NCI-H2227 (cell line): ENCODE data around the gene KIDINS220.

Experiments used
- DNase-seq: peaks from one replicate; lab custom pipeline; 2025; ENCODE audit not compliant: unreplicated experiment; lab: John Stamatoyannopoulos, UW

KIDINS220 gene

DNA sequence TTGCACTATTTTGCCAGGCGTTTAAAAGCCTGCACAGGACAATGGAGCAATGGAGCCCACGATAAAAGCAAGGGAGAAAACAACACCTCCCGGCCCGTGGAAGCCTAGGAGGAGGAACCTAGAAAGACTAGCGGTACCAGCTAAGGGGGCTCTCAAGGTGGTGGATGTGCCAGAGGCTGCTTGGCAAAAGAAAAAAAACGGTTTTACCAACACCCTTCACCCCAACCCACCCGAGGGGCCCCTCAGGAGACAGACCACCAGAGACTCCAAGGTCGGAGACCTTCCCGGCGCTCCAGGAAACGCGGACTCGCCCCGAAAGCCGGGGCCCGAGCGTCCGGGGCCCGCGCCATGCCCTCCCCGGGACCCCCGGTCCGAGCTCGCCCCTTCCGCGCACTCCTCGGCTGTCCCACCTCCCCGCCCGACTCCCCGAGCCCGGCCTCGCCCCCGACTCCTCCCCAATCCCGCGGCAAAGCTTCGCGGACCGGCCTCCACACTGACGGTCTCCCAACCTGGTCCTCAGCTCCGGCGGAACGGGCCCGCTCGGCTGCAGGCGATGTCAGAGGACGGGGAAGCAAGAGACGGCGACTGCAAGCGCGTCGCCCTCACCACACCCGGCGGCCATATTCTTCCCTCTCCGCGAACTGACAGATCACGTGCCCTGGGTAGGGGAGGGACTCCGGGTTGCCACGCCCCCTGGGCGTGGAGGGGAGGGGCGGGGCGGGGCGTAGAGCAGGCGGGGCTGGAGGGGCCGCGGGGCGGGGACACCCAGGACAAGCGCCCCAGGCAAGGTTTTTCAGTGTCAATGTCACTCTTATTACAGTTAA lies at the start of gene KIDINS220:
Gene KIDINS220, minus strand, starts transcription at position 643 of the 824 bp plus-strand sequence. CDS start 10,520 bp downstream, outside the sequence.
- peak; percentile 88 for DNase-seq

- no peak for DNase-seq
These were observed 49.5 kb upstream of the KIDINS220 start for GRCh38 chr2:8886876-8887275.

DNA sequence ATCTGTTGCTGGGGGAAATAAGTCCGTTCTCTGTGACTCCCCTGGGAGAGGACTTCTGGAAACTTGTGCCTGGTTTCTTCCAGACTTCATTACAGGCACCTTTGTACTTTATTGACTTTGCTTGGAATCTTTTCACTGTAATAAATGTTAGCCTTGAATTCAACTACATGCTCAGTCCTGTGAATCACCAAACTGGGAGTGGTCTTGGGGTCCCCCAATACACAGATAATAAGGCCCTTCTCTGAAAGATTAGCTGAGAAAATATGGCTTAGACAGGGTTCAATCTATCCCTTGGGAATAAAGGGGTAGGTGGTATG lies 48.7 kb upstream of the KIDINS220 start:
- no peak for DNase-seq

- no peak for DNase-seq
These were observed 48.2 kb upstream of the KIDINS220 start for GRCh38 chr2:8885449-8886201.

GRCh38 chr2:8884812-8885211 lies 47.4 kb upstream of the KIDINS220 start:
- no peak for DNase-seq

DNA sequence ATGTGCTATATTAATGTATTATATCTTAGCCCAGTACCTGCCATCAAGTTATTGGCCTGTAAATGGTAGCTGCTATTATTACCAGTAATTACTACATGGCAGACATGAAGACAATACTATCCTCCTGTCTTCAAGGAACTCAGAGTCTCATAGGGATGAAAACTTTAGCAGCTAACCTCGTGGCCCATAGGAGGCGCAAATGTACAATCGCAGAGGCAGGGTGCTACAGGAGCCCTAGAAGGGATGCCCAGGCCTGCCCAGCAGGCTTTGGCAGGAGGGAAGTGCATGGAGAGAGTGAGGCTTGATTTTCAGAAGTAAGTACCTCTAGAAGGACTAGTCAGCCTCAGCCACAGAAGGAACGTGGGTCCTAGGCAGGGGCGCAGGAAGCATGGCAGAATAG lies 44.7 kb upstream of the KIDINS220 start:
- DNase-seq = no peak

DNA sequence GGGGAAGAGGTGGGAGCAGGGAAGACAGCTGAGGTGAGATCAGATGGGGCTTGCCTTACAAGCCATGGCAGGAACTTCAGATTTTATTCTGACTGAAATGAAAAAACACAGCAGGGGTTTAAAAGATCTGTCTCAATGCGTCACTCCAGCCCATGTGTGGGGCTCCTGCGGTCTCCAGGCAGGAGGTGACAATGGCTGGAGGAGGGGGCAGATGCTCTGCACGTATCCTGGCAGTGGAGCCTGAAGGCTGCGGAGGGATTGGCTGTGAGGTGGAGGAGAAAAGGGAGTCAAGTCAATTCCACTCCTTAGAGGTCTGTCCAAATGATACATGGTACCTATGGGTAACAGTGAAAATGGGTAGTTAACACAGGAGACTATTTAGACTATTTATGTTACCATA lies 40.5 kb upstream of the KIDINS220 start:
- no peak for DNase-seq

DNA sequence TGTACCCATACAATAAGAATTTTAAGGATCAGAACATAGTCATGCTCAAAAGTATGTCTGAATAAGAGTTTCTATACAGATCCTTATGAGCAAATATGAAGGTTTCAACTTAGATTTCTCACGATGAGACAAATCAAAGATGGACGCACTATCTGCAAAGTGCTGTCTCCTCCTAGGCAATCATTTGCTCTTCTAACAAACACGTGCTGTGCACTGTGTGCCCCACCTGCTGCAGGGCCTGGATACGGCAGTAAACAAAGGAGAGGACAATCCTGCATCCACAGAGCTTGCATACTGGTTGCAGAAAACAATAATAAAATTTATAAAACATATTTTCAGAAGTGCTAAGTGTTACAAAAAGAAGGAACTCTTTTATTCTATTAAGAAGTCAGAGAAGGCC lies 39.9 kb upstream of the KIDINS220 start:
- DNase-seq = no peak

- no peak for DNase-seq
These were observed 39.2 kb upstream of the KIDINS220 start for GRCh38 chr2:8876628-8877027.

DNA sequence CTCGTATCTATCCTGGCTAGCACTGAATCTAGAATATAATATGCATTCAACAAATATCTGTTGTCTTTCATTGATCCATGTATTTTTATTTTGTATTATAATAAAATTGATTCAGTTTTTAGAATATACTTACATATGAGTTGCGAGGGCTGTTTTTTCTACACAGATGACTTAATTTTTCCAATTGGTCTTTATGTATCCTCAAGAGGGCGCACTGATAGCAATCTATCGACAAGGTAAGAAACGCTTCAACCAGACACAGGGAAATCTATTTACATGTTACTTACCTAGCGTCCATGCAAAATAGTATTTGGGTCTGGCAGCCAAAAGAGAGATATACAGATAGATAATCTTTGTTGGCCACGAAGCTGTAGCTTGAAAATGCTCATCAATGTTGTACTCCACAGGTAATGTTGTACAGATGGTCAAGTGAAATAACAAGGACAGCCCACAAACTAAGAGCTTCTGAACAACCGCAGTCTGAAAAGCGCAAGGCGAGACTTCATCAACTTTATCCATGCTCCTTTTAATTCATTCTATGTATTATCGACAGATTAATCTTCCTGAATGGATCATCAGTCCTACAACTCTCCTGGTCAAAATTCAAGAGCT lies 35.5 kb upstream of the KIDINS220 start:
- peak; percentile 67 for DNase-seq

DNA sequence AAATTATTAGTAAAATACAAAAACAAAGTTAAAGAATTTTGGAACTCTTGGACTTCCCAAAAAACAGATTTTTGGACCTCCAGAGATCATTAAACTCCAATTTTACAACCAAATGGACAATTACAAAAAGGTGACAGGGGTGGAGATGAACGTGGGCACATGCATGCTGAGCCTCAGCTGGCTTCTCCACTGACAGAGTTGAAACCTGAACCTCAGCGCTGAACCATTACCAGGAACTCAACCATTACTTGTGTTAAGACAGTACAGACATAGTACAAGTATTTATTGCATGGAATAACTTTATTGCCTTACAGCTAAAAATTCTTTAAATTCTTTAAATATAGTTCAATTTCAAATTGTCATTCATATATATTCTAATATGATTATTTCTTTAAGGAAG lies 33.0 kb upstream of the KIDINS220 start:
- DNase-seq = no peak

GRCh38 chr2:8867363-8867762 lies 29.9 kb upstream of the KIDINS220 start:
- no peak for DNase-seq

DNA sequence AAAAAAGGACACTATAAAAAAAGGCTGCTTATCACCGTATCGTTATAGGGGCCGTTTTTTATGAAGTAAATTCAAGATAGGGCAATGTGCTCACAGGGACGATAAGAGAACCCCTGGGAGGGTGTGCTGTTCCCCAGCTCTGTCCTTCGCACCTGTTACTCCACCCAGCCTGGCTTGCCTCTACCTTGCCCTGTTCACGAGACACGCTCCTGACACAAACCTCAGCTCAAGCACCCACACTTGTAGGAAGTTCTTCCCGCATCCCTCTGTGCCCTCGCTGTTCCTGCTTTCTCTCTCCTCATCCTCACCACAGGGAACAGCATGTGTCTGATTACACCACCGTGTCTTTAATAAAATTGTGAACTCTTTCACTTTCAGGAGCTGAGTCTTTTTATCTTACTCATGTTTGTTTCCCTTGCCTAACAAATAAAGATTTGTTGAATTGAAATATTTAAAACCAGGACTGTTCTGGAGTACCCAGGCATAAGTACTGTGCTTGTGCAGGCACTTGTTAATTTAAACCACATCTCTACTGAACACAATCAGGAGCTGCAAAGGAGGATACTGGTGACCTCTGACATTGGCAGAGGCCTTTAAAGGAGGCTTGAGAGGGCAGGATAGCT lies 26.0 kb upstream of the KIDINS220 start:
- DNase-seq = no peak

- no peak for DNase-seq
These were observed 24.8 kb upstream of the KIDINS220 start for GRCh38 chr2:8862230-8862629.

DNA sequence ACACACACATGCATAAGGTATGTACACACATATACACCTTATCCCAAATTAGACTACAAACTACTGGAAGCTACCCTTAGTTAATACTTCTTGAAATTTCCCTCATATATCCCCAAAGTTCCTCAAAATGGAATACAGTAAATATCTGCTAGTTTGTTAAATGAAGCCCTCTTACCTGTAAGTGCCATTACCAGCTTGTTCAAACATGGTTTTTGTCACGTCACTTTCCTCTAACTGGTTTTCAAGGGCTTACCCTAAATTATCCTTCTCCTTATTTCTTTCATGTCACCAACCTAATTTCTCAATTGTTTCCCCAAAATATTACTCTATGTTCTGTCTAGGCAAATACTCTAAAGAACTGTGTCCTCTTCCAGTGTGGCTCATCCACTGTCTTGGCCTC lies 24.4 kb upstream of the KIDINS220 start:
- no peak for DNase-seq

DNA sequence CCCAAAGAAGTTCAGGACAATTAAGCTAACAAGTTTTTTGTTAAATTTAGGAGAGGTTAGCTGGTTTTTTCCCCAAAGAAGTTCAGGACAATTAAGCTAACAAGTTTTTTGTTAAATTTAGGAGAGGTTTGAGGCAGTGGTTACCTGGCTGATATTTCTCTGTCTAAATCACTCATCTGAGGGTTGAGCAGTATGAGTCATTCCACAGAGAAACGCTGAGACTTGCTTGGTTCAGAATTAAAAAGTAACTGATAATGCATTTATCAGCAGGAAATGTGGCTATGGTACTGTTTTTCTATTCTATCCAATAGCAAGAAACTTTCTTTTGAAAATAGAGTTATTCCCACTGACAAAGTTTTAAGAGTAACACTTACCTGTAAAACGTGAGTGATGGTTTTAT lies 22.8 kb upstream of the KIDINS220 start:
- no peak for DNase-seq

- no peak for DNase-seq
These were observed 21.5 kb upstream of the KIDINS220 start for GRCh38 chr2:8858910-8859309.

- peak; percentile 6 for DNase-seq
These were observed 20.9 kb upstream of the KIDINS220 start for GRCh38 chr2:8858264-8858663.

GRCh38 chr2:8857709-8858108 lies 20.3 kb upstream of the KIDINS220 start:
- DNase-seq = peak; percentile 28

- no peak for DNase-seq
These were observed 18.8 kb upstream of the KIDINS220 start for GRCh38 chr2:8856176-8856575.

DNA sequence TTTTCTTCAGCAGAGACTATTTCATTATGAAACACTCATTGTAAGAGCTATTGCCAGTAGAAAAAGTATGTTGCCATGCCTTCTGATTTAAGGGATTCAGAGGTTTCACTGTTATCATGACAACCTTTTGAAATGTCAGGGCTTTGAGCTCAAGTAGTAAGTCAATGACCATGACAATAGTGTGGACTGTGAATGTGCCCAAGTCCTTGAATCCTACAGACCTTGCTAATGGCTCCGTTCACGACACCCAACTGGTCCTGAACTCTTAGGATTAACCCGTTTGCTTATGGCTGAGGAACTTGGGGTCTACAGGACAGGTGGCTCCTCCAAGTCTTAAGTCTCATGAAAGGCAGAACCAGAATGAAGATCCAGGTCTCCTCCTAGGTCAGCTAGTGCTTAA lies 17.6 kb upstream of the KIDINS220 start:
- DNase-seq = no peak

GRCh38 chr2:8853426-8853825 lies 16.0 kb upstream of the KIDINS220 start:
- DNase-seq = no peak
